ENCODE measurements around the gene NFATC2. TPM values are rescaled to one million over a fixed set of nuclear protein-coding genes. Genes with fewer than 3 reads are reported as not detected.
"Not testable (repeated sequence)": the region's sequence is repeated elsewhere in the genome, so short reads cannot be mapped to it uniquely, and the experiment has no call there.

The NFATC2 gene
- total RNA-seq, 1 donor from 2014 or later, result 0.76 TPM

- no peak for ATAC-seq
These were observed 189.7 kb downstream of the NFATC2 start for GRCh38 chr20:51352791-51353190.

GRCh38 chr20:51350941-51351631, 191.4 kb downstream of the NFATC2 start:
- ATAC-seq, result no peak

GRCh38 chr20:51348876-51349275, 193.6 kb downstream of the NFATC2 start:
- no peak for ATAC-seq

GRCh38 chr20:51347831-51348230, 194.7 kb downstream of the NFATC2 start:
- ATAC-seq, result no peak

GRCh38 chr20:51346686-51347485, 195.6 kb downstream of the NFATC2 start:
- ATAC-seq, result peak; percentile 41

- peak; percentile 66 for ATAC-seq
These were observed 196.9 kb downstream of the NFATC2 start for GRCh38 chr20:51345601-51346101.

- not testable (repeated sequence) for ATAC-seq
These were observed 198.7 kb downstream of the NFATC2 start for GRCh38 chr20:51343802-51344201.

GRCh38 chr20:51342510-51343236, 199.8 kb downstream of the NFATC2 start:
- no peak for ATAC-seq

- ATAC-seq, result no peak
These were observed 200.9 kb downstream of the NFATC2 start for GRCh38 chr20:51341581-51341980.

- no peak for ATAC-seq
These were observed 202.1 kb downstream of the NFATC2 start for GRCh38 chr20:51340451-51340840.

- ATAC-seq, result no peak
These were observed 202.6 kb downstream of the NFATC2 start for GRCh38 chr20:51339721-51340450.

GRCh38 chr20:51338692-51339440, 203.7 kb downstream of the NFATC2 start:
- no peak for ATAC-seq

- ATAC-seq, result no peak
These were observed 205.3 kb downstream of the NFATC2 start for GRCh38 chr20:51337126-51337805.

Other genes with a start within 250 kb of the NFATC2 start
- 29.3 TPM for gene ATP9A, start 225.7 kb upstream of the NFATC2 start, total RNA-seq

Data from esophagus mucosa (tissue), 1 donor.